NCI-H82 treated with DMSO at 0.1 percent for 48 hours (cell line): ENCODE results near the gene SORBS1.
"Not testable (repeated sequence)": the region's sequence is repeated elsewhere in the genome, so short reads cannot be mapped to it uniquely, and the experiment has no call there.

Experiments used
- DNase-seq: peaks from one replicate; lab custom pipeline; 2025; ENCODE audit not compliant: unreplicated experiment; lab: John Stamatoyannopoulos, UW

The SORBS1 gene

DNA sequence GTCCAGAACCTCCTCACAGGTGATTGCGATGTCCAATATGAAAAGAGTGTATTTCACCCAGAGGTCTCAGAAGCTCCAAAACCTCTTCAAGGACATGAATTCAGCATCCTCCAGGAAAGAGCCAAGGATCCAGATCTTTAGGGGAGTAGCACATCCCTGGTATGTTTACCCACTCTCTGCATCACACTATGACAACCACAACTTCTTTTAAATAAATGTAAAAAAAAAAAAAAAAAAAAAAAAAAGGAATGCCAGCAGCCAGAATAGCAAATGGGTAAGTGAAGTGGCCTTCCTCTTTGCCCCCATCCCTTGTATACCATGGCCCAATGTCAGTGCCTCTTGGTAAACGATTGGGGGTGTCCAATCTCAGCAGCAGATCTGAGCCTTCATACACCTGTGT lies 67.3 kb downstream of the SORBS1 start:
- no peak for DNase-seq

DNA sequence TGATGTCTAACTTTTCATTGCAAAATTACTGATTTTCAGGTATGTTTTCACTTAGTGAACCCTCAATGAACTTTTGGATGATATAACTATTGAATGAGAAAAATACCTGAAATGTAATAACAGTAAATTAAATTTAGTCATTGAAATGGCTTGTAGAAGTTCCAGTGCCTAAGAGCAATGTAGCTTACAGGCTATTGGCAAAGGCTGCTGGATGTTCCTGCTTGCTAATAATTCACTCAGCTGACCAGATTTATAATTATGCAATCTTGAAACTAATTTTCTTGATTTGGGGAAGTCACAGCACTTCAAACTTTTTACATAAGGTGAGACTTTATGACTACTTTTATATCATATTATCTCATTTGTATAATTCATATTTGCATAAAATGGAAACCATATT lies 73.2 kb downstream of the SORBS1 start:
- DNase-seq: no peak

DNA sequence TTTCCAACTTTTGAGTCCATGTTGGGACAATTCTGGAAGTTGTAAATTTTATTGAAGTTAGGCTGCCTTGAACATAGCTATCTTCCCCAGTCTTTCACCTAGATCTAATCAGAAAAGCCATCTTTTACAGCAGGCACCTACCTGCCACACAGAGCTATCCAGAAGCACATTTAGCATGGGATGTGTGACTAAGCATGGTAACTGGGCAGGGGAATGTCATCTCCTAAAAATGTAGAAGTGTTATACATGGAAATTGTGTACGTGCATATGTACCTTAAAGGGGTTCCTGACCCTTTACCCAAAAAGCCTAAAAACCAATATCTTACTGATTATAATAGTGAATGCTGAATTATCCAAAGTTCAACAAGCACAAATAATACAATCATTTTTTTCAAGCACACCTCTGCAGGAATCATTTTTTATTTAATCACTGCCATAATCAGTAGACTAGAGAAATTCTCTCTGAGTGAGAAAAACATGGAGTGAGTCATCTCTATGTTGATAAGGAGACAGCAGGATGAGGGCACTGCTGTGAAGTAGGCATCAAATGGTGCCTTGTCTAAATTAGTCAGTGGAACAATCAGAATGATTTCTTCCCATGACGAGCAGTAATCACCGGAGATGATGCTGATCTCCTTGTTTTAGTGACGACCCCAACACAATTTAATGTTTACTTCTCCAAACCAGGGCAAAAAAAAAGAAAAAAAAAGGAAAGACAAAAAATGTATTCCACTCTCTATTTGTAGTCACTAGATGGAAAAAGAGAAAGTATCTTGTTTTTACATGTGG lies 75.9 kb downstream of the SORBS1 start:
- DNase-seq: no peak

DNA sequence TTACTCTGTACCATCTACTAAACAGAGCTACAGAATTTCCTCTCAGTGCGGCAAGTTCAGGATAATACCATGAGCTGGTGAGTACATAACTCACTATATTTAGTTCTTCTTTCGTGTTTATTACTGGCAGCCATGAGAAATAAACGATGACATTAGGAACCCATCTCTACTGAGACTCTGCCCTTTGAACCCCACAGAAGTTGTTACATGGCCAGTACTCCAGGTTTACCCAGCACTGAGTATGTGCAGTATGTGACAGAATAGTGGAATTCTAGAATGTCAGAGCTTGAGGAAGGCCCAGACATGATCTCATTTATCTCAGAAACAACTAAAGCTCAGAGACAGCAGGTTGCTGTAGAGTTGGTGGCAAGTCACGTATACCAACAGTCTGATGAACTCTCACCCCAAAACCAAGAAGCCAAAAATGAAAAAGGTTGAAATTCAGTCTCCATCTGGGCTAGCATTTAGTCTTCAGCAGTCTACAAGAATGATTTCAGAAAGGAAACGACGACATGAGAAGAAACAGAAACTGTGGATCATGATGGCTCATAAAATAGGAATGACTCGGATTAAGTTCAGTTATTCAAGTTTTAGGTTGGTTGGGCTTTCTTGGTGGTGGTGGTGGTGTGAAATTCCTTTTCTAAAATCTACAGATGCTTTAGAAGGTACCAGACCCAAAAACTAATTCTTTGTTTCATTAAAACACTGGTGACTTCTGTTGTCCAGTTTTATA lies 78.5 kb downstream of the SORBS1 start:
- DNase-seq: no peak

DNA sequence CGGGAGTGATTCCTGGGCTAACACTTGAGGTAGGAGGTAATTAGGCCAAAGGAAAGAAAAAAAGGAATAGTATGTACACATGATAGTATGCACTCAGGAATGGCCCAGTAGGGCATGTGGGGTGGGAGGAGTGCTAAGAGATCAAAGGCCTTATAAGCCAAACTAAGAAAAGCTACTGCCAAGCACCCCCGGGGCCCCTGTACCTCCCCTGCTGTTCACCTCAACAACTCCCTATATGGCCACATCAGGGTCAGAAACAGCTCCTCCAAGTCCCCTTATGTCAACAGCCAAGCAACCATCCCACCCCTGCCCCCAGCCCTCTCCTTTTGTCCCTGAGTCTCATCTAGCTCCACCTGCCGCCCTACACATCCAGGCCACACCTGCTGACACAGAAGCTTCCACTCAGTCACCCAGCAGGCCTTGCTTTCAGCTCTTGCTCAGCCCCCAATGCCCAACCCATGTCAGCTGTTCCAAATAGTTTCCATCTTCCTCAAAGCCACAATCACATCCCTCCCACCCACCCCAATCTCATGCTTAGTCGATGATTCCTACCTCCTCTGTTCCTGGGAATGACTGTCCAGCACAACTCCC lies 80.2 kb downstream of the SORBS1 start:
- no peak for DNase-seq

GRCh38 chr10:95480102-95480900 lies 80.9 kb downstream of the SORBS1 start:
- DNase-seq: no peak

- DNase-seq: no peak
Observed at GRCh38 chr10:95478935-95479334, 82.2 kb downstream of the SORBS1 start.

DNA sequence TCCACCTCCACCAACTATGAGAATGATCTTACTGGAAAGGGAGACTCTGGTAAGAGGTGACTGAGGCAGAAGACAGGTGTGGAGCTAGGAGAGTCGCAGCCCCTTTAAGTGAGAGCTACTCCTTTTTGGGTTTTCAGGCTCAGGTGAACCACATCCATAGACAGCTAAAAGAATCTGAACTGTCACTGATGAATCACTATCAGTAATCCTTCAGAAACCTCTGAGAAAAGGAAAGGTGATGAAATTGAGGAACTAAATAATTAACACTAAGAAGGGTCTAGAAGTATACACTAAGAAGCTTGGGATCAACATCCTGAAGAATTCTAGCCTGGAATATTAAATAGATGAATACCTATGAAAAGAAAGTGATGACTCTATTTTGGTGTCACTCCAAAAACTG lies 83.0 kb downstream of the SORBS1 start:
- DNase-seq: no peak

GRCh38 chr10:95477175-95477520 lies 84.0 kb downstream of the SORBS1 start:
- no peak for DNase-seq

GRCh38 chr10:95476469-95477174 lies 84.5 kb downstream of the SORBS1 start:
- DNase-seq: no peak

- no peak for DNase-seq
Observed at GRCh38 chr10:95475827-95476468, 85.2 kb downstream of the SORBS1 start.

- no peak for DNase-seq
Observed at GRCh38 chr10:95475003-95475383, 86.2 kb downstream of the SORBS1 start.

GRCh38 chr10:95474228-95475002 lies 86.8 kb downstream of the SORBS1 start:
- DNase-seq: no peak

DNA sequence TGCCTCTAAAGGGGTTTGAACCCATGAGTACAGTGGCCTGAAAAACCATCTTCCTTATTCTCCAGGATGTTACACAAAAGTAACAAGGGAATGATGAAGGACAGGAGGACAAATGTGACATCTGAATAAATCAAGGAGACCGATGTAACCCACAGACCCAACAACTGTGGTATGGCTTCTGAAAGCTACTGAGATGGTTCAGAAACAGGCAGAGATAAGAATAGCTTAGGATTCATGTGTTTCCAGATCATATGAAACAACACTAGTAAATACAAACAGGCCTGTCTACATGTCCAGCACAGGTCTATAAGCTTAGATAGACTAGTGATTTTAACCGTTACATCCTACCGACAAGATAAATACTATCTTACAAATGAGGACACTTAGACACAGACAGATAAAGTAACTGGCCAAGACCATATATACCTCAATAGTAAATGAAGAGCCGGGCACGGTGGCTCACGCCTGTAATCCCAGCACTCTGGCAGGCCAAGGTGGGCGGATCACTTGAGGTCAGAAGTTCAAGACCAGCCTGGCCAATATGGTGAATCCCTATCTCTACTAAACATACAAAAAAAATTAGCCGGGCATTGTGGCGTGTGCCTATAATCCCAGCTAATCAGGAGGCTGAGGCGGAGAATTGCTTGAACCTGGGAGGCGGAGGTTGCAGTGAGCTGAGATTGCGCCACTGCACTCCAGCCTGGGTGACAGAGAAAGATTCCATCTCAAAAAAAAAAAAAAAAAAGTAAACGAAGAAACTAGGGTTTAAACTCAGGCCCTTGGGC lies 88.7 kb downstream of the SORBS1 start:
- no peak for DNase-seq

DNA sequence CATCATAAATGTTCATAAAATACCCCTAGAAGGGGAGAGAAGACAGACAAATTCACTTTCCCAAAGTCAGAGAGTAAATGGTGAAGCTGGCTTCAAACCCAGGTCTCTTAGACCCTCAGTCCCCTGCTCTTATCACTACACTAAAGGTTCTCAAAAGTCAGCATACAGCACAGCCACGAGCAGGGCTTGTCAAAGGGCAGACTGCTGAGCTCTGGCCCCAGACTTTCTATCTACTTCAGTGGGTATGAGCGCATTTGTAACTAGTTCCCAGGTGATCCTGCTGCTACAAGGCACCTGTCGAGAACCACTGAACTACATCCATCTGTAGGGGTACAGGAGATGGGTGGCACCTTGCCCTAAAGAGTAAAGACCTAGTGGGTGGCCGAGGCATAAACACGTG lies 91.5 kb downstream of the SORBS1 start:
- DNase-seq: no peak

DNA sequence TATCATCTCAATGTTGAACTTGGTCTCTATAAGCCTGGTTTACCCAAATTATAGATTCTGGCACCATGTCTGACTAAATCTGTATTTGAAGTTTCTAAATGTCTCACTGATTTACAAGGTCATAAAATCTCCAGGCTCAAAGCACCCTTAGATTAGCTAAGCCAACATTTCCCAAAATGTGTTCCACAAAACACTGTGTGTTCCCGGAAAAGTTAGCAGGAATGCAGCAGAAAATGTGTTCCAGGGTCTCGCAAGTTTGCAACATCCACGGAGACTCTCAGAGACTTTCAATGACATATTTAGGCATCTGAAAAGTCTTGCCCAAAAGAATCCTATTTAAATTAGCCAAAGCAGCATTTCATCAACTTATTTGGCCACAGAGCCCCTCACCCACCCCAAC lies 91.9 kb downstream of the SORBS1 start:
- no peak for DNase-seq

- not testable (repeated sequence) for DNase-seq
Observed at GRCh38 chr10:95467642-95468041, 93.5 kb downstream of the SORBS1 start.

- DNase-seq: no peak
Observed at GRCh38 chr10:95467162-95467599, 94.0 kb downstream of the SORBS1 start.

DNA sequence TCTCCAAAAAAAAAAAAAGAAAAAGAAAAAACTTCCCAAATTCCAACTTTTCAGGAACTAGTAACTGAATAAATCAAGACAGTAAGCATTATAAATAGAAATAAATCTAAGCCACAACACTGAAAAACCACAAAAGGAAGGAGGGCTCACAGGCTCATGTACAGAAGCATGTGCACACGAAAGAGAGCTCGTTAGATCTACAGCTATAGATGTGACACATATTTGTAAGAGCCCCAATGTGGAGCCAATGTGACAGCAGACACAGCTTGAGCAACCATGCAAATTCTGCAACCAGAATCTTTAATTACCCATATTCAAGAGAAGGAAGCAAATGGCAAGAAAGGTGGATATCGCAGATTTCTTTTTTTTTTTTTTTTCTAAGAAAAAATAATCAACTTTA lies 94.7 kb downstream of the SORBS1 start:
- no peak for DNase-seq
